Nephron progenitor cell (in vitro differentiated cells): ENCODE measurements around the gene CACNA1H.
"Not testable (repeated sequence)": the region's sequence is repeated elsewhere in the genome, so short reads cannot be mapped to it uniquely, and the experiment has no call there.

ENCODE experiments used
- DNase-seq: peaks from one replicate; pipeline ENCODE4 v3.0.0; 2021
- H3K27ac Mint-ChIP-seq: 2 replicates; pipeline ENCODE4 v1.8.0; 2021; ENCODE audit warnings: mild to moderate bottlenecking, moderate library complexity, mixed read lengths
- H3K27me3 Mint-ChIP-seq: 2 replicates; pipeline ENCODE4 v1.8.0; 2021; ENCODE audit warnings: mild to moderate bottlenecking, low read depth, mixed read lengths; ENCODE audit not compliant: poor library complexity
- H3K36me3 Mint-ChIP-seq: 2 replicates; pipeline ENCODE4 v1.8.0; 2021; ENCODE audit warnings: low read depth, mixed read lengths
- H3K4me1 Mint-ChIP-seq: 2 replicates; pipeline ENCODE4 v1.8.0; 2021; ENCODE audit warnings: mixed read lengths
- H3K4me3 Mint-ChIP-seq: 2 replicates; pipeline ENCODE4 v1.8.0; 2021; ENCODE audit warnings: mild to moderate bottlenecking, moderate library complexity, mixed read lengths
- H3K9me3 Mint-ChIP-seq: 2 replicates; pipeline ENCODE4 v1.8.0; 2021; ENCODE audit warnings: mild to moderate bottlenecking, moderate library complexity, mixed read lengths
- TF ChIP-seq, protein P1 (sequence below): fragments of 200-600 bp; sonication (generic); IDR thresholded peaks from 2 replicates; pipeline ENCODE4 v1.5.0; 2021; ENCODE audit warnings: antibody characterized with exemption

Gene CACNA1H

DNA sequence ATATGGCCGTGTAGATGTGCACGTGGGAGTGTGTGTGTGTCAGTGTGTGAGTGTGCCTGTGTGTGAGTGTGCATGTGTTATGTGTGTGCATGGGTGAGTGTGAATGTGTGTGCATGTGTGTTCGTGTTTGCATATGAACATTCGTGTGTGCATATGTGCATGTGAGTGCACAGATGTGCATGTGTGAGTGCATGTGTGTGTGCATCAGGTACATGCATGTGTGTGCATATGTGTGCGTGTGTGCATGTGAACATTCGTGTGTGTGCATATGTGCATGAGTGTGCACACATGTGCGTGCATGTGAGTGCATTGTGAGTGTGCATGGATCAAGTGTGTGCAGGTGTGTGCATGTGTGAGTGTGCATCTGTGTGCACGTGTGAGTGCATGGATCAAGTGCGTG is 85.1 kb downstream of the CACNA1H start:
- no peak for DNase-seq
- Mint-ChIP-seq H3K27me3 (peaks cover 11% of the 10 kb centered on the region), H3K9me3 (peaks cover 7% of the 10 kb centered on the region), H3K36me3 (no peaks in the 10 kb centered on the region), H3K4me1 (peaks cover 6% of the 10 kb centered on the region), H3K4me3 (no peak overlapping the region), H3K27ac (no peak overlapping the region)
- TF ChIP-seq, protein P1, sequence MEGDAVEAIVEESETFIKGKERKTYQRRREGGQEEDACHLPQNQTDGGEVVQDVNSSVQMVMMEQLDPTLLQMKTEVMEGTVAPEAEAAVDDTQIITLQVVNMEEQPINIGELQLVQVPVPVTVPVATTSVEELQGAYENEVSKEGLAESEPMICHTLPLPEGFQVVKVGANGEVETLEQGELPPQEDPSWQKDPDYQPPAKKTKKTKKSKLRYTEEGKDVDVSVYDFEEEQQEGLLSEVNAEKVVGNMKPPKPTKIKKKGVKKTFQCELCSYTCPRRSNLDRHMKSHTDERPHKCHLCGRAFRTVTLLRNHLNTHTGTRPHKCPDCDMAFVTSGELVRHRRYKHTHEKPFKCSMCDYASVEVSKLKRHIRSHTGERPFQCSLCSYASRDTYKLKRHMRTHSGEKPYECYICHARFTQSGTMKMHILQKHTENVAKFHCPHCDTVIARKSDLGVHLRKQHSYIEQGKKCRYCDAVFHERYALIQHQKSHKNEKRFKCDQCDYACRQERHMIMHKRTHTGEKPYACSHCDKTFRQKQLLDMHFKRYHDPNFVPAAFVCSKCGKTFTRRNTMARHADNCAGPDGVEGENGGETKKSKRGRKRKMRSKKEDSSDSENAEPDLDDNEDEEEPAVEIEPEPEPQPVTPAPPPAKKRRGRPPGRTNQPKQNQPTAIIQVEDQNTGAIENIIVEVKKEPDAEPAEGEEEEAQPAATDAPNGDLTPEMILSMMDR, result no peak

DNA sequence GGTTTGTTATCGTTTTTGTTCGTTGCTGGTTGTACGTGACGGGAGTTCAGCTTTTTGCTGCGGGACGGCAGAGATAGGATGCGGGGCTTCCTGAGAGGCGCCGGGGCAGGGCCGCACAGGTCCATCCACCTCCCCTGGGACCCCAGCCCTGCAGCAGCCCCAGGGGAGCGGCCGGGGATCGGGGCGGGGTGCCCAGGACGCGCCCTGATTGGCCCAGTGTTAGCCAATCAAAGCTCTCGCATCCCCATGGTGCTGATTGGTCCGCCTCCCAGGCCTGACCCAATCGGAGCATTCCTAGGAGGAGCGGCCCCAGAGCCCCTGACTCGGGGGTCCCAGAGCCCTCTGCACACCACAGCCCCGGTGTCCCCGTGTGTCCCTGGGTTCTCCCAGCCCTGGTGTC is 86.0 kb downstream of the CACNA1H start:
- not testable (repeated sequence) for H3K4me3 Mint-ChIP-seq, H3K36me3 Mint-ChIP-seq, H3K9me3 Mint-ChIP-seq, DNase-seq
- Mint-ChIP-seq H3K4me1 (peaks cover 14% of the 10 kb centered on the region), H3K27me3 (peaks cover 11% of the 10 kb centered on the region), H3K27ac (peak overlapping the region; percentile 12)

DNA sequence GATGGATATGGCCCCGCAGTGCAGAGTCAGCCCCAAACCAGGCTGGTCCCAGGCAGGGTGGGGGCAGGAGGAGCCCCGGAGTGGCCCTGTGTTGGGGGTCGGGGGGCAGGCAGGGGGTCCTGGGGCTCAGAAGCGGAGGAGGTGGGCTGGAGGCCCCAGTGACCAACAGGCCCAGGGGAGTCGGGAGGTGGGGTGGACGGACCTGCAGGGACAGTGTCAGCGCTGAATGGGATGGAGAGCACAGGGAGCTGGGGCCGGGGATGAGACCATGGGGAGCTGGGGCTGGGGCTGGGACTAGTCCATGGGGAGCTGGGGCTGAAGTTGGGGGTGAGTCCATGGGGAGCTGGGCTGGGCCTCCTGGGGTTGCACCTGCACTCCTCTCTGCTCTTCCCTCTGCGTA is 86.7 kb downstream of the CACNA1H start:
- DNase-seq, H3K27ac Mint-ChIP-seq, H3K36me3 Mint-ChIP-seq, H3K9me3 Mint-ChIP-seq, H3K4me3 Mint-ChIP-seq: not testable (repeated sequence)
- Mint-ChIP-seq H3K4me1 (peaks cover 14% of the 10 kb centered on the region), H3K27me3 (peaks cover 11% of the 10 kb centered on the region)

DNA sequence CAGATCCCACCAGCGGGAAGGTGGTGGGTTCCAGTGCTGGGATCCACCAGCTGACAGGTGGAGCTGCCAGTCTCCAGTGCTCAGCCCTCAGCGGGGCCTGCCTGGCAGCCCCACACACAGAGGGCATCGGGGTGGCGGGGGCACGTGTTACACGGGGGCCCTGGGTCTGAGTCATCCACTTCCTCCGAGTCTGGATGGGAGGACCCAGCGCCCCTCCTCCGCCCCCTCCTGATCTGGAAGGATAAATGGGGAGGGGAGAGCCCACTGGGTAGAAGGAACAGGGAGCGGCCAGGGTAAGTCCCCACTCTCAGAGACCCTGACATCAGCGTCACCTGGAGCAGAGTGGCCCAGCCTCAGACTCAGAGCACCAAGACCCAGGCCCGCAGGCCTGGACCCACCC is 87.5 kb downstream of the CACNA1H start, which contains the start of gene TPSAB1:
TPSAB1 (plus strand) TSS at position 270 of the 400 bp plus-strand sequence. CDS start 234 bp downstream, outside the sequence.
- not testable (repeated sequence) for H3K4me3 Mint-ChIP-seq, DNase-seq, H3K9me3 Mint-ChIP-seq, H3K36me3 Mint-ChIP-seq, H3K27ac Mint-ChIP-seq
- peaks cover 19% of the 10 kb centered on the region for H3K4me1 Mint-ChIP-seq
- H3K27me3 Mint-ChIP-seq, result peaks cover 18% of the 10 kb centered on the region

DNA sequence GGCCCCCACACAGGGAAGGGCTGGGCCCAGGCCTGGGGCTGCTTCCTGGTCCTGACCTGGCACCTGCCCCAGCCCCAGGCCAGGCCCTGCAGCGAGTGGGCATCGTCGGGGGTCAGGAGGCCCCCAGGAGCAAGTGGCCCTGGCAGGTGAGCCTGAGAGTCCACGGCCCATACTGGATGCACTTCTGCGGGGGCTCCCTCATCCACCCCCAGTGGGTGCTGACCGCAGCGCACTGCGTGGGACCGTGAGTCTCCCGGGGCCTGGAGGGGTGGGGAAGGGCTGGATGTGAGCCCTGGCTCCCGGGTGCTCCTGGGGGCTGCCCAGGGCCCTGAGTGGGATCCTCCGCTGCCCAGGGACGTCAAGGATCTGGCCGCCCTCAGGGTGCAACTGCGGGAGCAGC is 88.2 kb downstream of the CACNA1H start:
- H3K27ac Mint-ChIP-seq, DNase-seq: not testable (repeated sequence)
- H3K27me3 Mint-ChIP-seq, result peaks cover 23% of the 10 kb centered on the region

DNA sequence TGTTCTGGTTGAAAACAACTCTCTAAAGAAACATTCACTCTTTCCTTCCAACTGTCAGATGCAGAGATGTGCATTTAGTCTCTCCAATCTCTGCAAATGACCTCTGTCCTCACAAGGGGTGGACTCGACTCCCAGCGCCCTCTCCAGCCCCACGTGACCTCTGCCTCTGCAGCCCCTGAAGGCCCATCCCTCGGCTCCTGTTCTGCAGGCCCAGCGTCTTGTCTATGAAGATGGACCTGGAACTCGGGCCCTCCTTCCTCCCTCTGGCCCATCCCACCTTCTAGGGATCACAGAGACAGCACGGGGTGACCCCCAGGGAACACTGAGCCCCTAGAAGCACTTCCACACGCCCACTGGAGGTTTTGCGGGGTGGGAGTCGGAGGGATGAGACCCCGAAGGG is 90.5 kb downstream of the CACNA1H start:
- H3K9me3 Mint-ChIP-seq, H3K27ac Mint-ChIP-seq, H3K4me3 Mint-ChIP-seq, H3K36me3 Mint-ChIP-seq, DNase-seq: not testable (repeated sequence)
- Mint-ChIP-seq H3K27me3 (peaks cover 40% of the 10 kb centered on the region), H3K4me1 (peaks cover 23% of the 10 kb centered on the region)

More for the DNA sequence above, 88.2 kb downstream of the CACNA1H start:
- not testable (repeated sequence) for H3K9me3 Mint-ChIP-seq, H3K36me3 Mint-ChIP-seq, H3K4me3 Mint-ChIP-seq
- peaks cover 24% of the 10 kb centered on the region for H3K4me1 Mint-ChIP-seq

DNA sequence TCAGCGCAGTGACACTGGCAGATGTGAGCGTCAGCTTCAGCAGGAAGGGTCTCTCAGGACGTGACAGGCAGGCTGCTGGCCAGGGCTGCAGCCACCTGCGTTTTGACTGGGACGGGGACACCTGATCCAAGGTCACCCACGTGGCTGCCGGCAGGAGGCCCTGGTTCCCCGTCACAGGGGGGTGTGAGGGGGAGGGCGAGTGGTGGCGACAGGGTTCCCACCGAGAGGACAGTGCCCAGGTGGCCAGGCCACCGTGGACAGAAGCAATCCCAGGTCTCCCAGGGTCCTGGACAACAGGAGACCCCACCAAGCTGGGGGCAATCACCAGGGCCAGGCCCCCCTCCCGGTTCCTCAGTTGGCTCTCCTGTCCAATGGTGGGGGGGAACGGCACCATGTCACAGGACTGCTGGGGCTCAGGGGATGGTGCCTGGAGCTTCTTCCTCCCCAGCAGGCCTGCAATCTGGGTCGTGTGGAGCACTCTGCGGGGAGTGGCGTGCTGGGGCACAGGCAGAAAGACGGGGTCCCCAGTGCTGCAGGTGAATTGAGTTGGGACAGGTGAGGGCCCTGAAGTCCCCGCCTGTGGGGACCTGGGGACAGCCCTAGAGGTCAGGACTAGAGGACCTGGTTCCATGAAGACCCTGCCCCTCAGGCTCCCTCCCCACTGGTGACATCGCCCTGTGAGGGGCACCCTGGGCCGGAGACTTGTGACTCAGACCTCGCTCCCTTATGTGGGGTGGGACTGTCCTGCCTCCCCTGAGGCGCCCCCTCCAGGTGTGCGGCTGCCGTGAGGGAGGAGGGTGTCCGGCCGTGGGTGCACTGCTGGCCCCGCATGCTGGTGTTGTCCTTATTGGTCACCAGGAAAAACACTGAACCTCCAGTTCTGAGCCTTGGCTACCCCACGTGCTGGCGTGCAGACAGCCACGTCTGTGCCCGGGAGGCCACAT is 91.3 kb downstream of the CACNA1H start:
- Mint-ChIP-seq H3K27me3 (peaks cover 34% of the 10 kb centered on the region), H3K4me1 (peaks cover 23% of the 10 kb centered on the region)
- not testable (repeated sequence) for H3K27ac Mint-ChIP-seq, H3K9me3 Mint-ChIP-seq, H3K36me3 Mint-ChIP-seq, H3K4me3 Mint-ChIP-seq
- DNase-seq, result peak; percentile 1

DNA sequence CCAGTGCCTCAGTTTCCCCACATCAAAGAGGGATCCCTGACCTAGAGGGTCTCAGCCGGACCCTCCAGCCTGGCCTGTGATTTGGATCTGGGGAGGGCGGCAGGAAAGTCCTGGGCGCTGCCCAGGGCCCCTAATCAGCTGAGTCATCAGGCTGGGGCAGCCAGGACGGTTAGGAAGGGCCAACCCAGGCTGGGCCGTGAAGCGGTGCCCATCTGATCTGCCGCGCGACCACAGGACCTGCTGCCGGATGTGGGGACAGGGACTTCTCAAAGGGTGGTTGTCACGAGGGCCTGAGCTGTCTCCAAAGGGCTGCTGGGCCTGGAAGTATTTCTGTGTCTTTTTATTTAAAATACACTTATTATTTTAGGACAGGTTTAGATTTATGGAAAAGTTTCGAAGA is 92.0 kb downstream of the CACNA1H start:
- Mint-ChIP-seq H3K4me3 (no peak overlapping the region), H3K27ac (no peak overlapping the region), H3K4me1 (peaks cover 23% of the 10 kb centered on the region), H3K36me3 (no peaks in the 10 kb centered on the region), H3K9me3 (peaks cover 4% of the 10 kb centered on the region), H3K27me3 (peaks cover 34% of the 10 kb centered on the region)
- no peak for DNase-seq
- TF ChIP-seq, protein P1, result no peak
